Astrocyte (in vitro differentiated cells and primary cell): Measurements from ENCODE around the gene SLC39A8. TPM values are rescaled to one million over a fixed set of nuclear protein-coding genes. Genes with fewer than 3 reads are reported as not detected.

Experiments
- DNase-seq: peaks from one replicate; pipeline ENCODE4 v3.0.0-alpha.2; 2010; ENCODE audit warnings: low read depth
- FAIRE-seq: peaks from 2 replicates; lab custom pipeline; 2011; peaks lifted over from hg19 to GRCh38; lab: Jason Lieb, UNC
- H2AFZ ChIP-seq: 2 replicates; pipeline ENCODE4 v1.6.0; 2012; ENCODE audit warnings: low read depth, low read length, inconsistent platforms
- H3K27ac ChIP-seq: 2 replicates; pipeline ENCODE4 v1.5.1; 2011; ENCODE audit warnings: low read depth, low read length, inconsistent platforms
- H3K27me3 ChIP-seq: 2 replicates; pipeline ENCODE4 v1.6.0; 2011; ENCODE audit warnings: low read length, inconsistent platforms; ENCODE audit not compliant: insufficient read depth
- H3K36me3 ChIP-seq: 2 replicates; pipeline ENCODE4 v1.5.1; 2011; ENCODE audit warnings: low read length, inconsistent platforms; ENCODE audit not compliant: insufficient read depth
- H3K4me1 ChIP-seq: 2 replicates; pipeline ENCODE4 v1.5.1; 2011; ENCODE audit warnings: low read length, inconsistent platforms; ENCODE audit not compliant: insufficient read depth
- H3K4me2 ChIP-seq: 2 replicates; pipeline ENCODE4 v1.6.0; 2012; ENCODE audit warnings: low read length, inconsistent platforms
- H3K4me3 ChIP-seq: 2 replicates; pipeline ENCODE4 v1.5.1; 2011; ENCODE audit warnings: low read depth, mild to moderate bottlenecking, low read length, inconsistent platforms; ENCODE audit not compliant: insufficient read depth
- H3K79me2 ChIP-seq: 2 replicates; pipeline ENCODE4 v1.6.0; 2012; ENCODE audit warnings: mild to moderate bottlenecking, low read length, inconsistent platforms; ENCODE audit not compliant: insufficient read depth
- H3K9ac ChIP-seq: 2 replicates; pipeline ENCODE4 v1.6.0; 2012; ENCODE audit warnings: mild to moderate bottlenecking, low read length, inconsistent platforms
- H3K9me3 ChIP-seq: 2 replicates; pipeline ENCODE4 v1.5.1; 2012; ENCODE audit warnings: low read depth, mild to moderate bottlenecking, low read length, inconsistent platforms; ENCODE audit not compliant: insufficient read depth
- H4K20me1 ChIP-seq: 2 replicates; pipeline ENCODE4 v1.6.0; 2012; ENCODE audit warnings: low read length, inconsistent platforms; ENCODE audit not compliant: insufficient read depth
- H3K27ac Mint-ChIP-seq: one replicate; pipeline ENCODE4 v1.8.0; 2021; ENCODE audit warnings: mild to moderate bottlenecking, mixed read lengths; ENCODE audit not compliant: unreplicated experiment
- H3K27me3 Mint-ChIP-seq: one replicate; pipeline ENCODE4 v1.8.0; 2021; ENCODE audit warnings: low read depth, mixed read lengths; ENCODE audit not compliant: unreplicated experiment
- H3K36me3 Mint-ChIP-seq: one replicate; pipeline ENCODE4 v1.8.0; 2021; ENCODE audit warnings: low read depth, mixed read lengths; ENCODE audit not compliant: unreplicated experiment
- H3K4me1 Mint-ChIP-seq: one replicate; pipeline ENCODE4 v1.8.0; 2021; ENCODE audit warnings: low read depth, mixed read lengths; ENCODE audit not compliant: unreplicated experiment
- H3K4me3 Mint-ChIP-seq: one replicate; pipeline ENCODE4 v1.8.0; 2021; ENCODE audit warnings: mild to moderate bottlenecking, moderate library complexity, mixed read lengths; ENCODE audit not compliant: unreplicated experiment
- H3K9me3 Mint-ChIP-seq: one replicate; pipeline ENCODE4 v1.8.0; 2021; ENCODE audit warnings: mild to moderate bottlenecking, mixed read lengths; ENCODE audit not compliant: unreplicated experiment
- CTCF ChIP-seq: IDR thresholded peaks from 2 replicates; pipeline ENCODE4 v1.5.1; 2011; ENCODE audit warnings: low read depth, mild to moderate bottlenecking, inconsistent platforms, low read length, moderate library complexity; ENCODE audit not compliant: insufficient read depth
- EZH2 ChIP-seq: IDR thresholded peaks from 2 replicates; pipeline ENCODE4 v1.6.1; 2012; ENCODE audit warnings: mild to moderate bottlenecking, low read length, inconsistent platforms; ENCODE audit not compliant: insufficient read depth
- total RNA-seq: library from RNA; stranded (reverse); gene quantifications from 2 replicates; pipeline ENCODE4 v1.2.1, GENCODE V29; 2021

The SLC39A8 gene
- total RNA-seq, 1 donor from 2014 or later: 5.6 TPM

- no peaks in the 10 kb centered on the region for H3K9me3 ChIP-seq
These were observed 45.8 kb downstream of the SLC39A8 start for GRCh38 chr4:102299354-102300107.

GRCh38 chr4:102298716-102299115 is 46.6 kb downstream of the SLC39A8 start:
- no peaks in the 10 kb centered on the region for H3K4me1 ChIP-seq
- H3K9me3 Mint-ChIP-seq: no peaks in the 10 kb centered on the region
- FAIRE-seq: no peak
- no peaks in the 10 kb centered on the region for H3K79me2 ChIP-seq
- H3K36me3 ChIP-seq: no peaks in the 10 kb centered on the region
- no peak overlapping the region for H3K27ac ChIP-seq
- H4K20me1 ChIP-seq: no peaks in the 10 kb centered on the region
- H3K4me1 Mint-ChIP-seq: peaks cover 3% of the 10 kb centered on the region
- H3K27ac Mint-ChIP-seq: no peak overlapping the region
- no peak for TF ChIP-seq CTCF
- TF ChIP-seq EZH2: no peak
- no peak for DNase-seq
- H2AFZ ChIP-seq: no peak overlapping the region
- no peaks in the 10 kb centered on the region for H3K27me3 Mint-ChIP-seq
- H3K9ac ChIP-seq: no peak overlapping the region
- H3K4me3 Mint-ChIP-seq: no peak overlapping the region
- no peaks in the 10 kb centered on the region for H3K27me3 ChIP-seq
- H3K9me3 ChIP-seq: no peaks in the 10 kb centered on the region
- no peaks in the 10 kb centered on the region for H3K36me3 Mint-ChIP-seq
- H3K4me2 ChIP-seq: no peak overlapping the region
- H3K4me3 ChIP-seq: no peak overlapping the region

More at GRCh38 chr4:102299354-102300107, 45.8 kb downstream of the SLC39A8 start:
- H3K9me3 Mint-ChIP-seq: no peaks in the 10 kb centered on the region
- Histone ChIP-seq H3K36me3 (no peaks in the 10 kb centered on the region), H4K20me1 (no peaks in the 10 kb centered on the region), H3K4me1 (no peaks in the 10 kb centered on the region), H3K4me3 (no peak overlapping the region), H2AFZ (no peak overlapping the region), H3K79me2 (no peaks in the 10 kb centered on the region), H3K27me3 (no peaks in the 10 kb centered on the region), H3K4me2 (no peak overlapping the region), H3K27ac (no peak overlapping the region), H3K9ac (no peak overlapping the region)
- FAIRE-seq: no peak
- H3K27me3 Mint-ChIP-seq: no peaks in the 10 kb centered on the region
- TF ChIP-seq EZH2 (no peak), CTCF (peak; percentile 71)
- H3K36me3 Mint-ChIP-seq: no peaks in the 10 kb centered on the region
- peaks cover 3% of the 10 kb centered on the region for H3K4me1 Mint-ChIP-seq
- DNase-seq: peak; percentile 49
- no peak overlapping the region for H3K27ac Mint-ChIP-seq
- no peak overlapping the region for H3K4me3 Mint-ChIP-seq
